Measurements from ENCODE around the gene PRKAG2.
A peak's percentile ranks its signal among the peaks of the same experiment; 100 is the strongest.
"Not testable (repeated sequence)": the region's sequence is repeated elsewhere in the genome, so short reads cannot be mapped to it uniquely, and the experiment has no call there.

Gene PRKAG2

DNA sequence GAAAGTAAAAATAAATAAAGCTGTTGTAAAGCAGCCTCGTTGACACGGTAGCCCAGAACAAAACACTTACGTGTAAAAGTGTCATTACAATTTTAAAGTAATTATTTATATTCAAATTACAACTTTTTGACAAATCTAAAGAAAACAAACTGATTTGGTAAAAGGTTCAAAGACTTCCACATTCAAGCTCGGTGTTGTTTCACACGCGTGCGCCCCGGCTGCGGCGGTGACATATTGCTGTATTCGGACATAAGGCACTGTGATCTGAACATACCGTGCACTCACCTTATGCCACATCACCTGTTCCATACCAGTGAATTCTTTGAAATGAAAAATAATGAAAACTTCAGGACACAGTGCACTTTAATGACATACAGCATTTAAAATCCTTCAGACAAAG, 320.3 kb downstream of the PRKAG2 start:
- no peak for DNase-seq (ENCODE audit: low read depth, low spot score)

DNA sequence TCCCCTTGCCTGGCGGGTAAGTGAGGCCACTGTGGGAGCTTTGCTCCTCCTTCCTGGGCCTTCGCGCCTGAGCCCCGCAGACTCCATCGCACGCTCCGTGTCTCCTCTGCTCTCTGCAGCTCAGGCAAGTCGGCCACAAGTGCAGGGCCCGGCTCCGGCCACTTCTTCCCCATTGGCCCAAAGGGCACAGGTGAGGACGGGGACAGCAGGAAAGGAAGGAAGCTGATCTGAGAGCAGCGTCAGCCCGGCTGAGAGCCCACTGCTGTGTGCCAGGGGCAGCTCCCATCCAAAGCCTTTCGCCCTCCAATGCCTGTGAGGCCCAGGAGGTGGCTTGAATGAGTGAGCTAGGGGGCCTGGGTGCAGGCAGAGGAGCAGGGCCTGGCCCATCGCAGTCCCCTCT, 323.6 kb downstream of the PRKAG2 start:
- DNase-seq (ENCODE audit: low read depth, low spot score), result no peak

More for the DNA sequence above, 320.3 kb downstream of the PRKAG2 start:
- no peak overlapping the region for H3K27ac ChIP-seq

DNA sequence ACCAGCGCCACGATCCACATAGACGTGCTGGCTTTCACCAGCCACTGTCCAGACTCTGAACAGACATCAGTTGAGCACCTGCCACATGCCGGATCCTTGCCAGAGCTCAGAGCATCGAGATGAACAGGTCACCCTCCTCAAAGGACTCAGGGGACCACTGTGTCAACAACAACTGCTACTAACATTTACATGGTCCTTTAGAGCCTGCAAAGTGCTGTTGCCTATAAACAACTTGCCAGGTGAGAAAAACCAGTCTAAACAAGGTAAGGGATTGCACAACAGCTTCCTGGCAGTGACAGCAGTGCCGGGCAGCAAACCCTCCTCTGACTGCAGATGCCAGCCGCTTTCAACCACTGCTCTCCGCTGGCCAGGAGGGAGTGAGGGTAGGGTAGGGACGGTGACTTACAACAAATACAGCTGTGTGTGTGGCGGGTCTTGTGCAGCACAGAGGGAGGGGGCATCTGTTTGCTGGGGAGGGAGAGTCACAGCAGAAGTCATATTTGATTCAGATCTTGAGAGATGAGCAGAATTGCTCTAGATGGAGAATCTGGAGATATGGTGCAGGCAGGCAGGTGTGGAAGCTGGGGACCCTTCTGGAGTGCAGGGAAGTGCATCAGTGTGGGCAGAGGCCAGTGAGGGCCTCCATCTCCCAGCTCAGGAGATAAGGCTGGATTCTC, 324.4 kb downstream of the PRKAG2 start:
- DNase-seq (ENCODE audit: low read depth, low spot score), result peak; percentile 54

More for the DNA sequence above, 323.6 kb downstream of the PRKAG2 start:
- H3K27ac ChIP-seq, result no peak overlapping the region

DNA sequence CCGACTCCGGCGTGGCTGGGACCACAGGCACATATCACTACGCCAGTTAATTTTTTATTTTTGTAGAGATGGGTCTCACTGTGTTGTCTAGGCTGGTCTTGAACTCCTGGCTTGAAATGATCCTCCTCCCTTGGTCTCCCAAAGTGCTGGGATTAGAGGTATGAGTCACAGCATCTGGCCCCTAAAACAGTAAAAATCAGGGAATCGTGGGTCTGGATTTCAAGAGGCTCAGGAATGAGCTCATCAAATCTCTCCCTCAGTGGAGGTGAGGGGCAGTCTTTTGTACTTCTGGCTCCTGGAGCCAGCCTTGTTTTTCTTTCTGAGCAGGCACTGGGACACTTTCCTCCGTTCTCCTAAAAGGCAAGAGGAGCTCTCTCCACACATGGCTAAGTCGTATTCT, 325.1 kb downstream of the PRKAG2 start:
- DNase-seq (ENCODE audit: low read depth, low spot score), result no peak
- no peak overlapping the region for H3K27ac ChIP-seq

More for the DNA sequence above, 324.4 kb downstream of the PRKAG2 start:
- no peak overlapping the region for H3K27ac ChIP-seq

DNA sequence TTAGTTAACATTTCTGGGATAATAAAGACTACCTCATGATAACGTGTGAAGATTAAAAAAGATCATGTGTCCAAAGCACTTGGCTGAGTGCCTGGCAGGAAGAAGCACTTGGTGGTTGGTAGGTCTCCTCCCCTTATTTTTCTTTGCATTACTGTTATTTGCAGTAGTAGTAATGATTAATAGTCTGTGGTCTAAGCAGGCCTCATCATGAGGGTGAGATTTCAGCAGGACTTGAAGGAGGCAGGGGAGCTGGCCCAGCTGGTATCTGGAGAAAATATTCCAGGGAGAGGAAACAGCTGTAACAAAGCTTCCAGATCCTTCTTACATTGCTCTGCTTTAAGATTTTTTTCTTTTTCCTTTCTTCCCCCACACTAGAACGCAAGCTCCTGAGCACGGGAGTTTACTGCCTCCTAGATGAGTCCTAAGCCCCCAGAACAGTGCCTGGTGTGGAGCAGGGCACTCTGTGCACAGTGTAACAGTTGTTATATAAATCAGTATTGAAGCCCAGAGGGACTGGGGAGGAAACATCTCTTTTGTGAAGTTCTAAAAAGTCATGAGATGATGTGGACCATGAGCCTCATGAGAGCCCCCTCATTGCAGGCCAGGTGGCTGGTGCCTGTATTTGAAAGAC, 326.1 kb downstream of the PRKAG2 start:
- peak; percentile 93 for DNase-seq (ENCODE audit: low read depth, low spot score)
- H3K27ac ChIP-seq, result no peak overlapping the region

DNA sequence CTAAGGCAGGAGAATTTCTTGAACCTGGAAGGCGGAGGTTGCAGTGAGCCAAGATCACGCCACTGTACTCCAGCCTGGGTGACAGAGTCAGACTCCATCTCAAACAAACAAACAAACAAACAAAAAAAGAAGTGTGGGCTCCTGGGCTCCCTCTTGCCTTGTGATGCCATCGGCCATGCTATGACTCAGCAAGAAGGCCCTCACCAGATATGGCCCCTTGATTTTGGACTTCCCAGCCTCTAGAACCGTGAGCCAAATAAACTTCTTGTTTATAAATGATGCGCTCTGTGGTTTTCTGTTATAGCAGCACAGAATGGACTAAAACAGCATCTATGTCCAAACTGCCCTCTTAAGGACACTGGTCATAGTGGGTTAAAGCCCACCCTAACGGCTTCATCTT, 327.3 kb downstream of the PRKAG2 start:
- no peak for DNase-seq (ENCODE audit: low read depth, low spot score)
- H3K27ac ChIP-seq, result no peak overlapping the region

DNA sequence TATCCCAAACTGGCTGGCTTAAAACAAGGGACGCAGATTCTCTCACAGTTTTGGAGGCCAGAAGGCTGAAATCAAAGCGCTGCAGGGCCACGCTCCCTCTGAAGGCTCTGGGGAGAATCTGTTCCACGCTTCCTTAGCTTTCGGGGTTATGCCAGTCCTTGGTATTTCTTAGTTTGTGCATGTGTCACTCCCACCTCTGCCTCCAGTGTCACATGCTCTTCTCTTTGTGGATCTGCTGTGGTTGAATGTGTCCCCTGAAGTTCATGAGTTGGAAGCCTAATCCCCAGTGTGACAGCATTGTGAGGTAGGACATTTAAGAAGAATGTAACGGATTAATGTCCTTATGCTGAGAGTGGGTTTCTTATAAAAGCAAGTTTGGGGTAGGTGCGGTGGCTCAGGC, 327.8 kb downstream of the PRKAG2 start:
- no peak for DNase-seq (ENCODE audit: low read depth, low spot score)
- H3K27ac ChIP-seq, result no peak overlapping the region

DNA sequence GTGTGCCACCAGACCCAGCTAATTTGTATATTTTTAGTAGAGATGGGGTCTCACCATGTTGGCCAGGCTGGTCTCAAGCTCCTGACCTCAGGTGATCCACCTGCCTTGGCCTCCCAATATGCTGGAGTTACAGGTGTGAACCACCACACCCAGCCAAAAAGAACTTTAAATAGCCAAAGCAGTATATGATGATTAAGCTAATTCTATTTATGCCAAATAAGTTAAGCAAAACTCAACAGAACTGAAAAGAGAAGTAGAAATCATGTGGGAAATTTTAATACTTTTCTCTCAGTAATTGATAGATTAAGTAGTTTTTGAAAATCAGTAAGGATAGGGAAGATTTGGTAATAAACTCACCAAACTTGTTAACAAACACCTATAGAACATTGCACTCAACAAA, 332.7 kb downstream of the PRKAG2 start:
- H3K27ac ChIP-seq, result no peak overlapping the region
- no peak for DNase-seq (ENCODE audit: low read depth, low spot score)

DNA sequence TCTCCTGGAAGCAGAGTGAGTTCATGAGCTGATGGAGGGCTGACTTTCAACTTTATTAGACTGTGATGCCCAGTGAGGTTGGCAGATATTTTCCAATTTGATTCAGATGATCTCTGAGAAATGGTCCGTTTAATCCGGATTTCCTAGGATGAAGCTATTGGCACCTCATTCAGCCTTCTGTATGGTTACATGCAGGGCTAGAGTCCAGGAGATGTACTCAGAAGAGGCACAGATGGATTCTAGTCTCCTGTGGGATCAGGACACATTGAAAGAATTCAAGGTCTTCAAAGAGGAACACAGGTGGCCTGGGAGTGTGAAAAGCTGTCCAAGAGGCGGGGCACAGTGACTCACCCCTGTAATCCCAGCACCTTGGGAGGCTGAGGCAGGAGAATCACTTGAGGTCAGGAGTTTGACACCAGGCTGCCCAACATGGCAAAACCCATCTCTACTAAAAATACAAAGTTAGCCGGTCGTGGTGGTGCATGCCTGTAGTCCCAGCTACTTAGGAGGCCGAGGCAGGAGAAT, 334.2 kb downstream of the PRKAG2 start:
- no peak overlapping the region for H3K27ac ChIP-seq
- DNase-seq (ENCODE audit: low read depth, low spot score), result no peak

DNA sequence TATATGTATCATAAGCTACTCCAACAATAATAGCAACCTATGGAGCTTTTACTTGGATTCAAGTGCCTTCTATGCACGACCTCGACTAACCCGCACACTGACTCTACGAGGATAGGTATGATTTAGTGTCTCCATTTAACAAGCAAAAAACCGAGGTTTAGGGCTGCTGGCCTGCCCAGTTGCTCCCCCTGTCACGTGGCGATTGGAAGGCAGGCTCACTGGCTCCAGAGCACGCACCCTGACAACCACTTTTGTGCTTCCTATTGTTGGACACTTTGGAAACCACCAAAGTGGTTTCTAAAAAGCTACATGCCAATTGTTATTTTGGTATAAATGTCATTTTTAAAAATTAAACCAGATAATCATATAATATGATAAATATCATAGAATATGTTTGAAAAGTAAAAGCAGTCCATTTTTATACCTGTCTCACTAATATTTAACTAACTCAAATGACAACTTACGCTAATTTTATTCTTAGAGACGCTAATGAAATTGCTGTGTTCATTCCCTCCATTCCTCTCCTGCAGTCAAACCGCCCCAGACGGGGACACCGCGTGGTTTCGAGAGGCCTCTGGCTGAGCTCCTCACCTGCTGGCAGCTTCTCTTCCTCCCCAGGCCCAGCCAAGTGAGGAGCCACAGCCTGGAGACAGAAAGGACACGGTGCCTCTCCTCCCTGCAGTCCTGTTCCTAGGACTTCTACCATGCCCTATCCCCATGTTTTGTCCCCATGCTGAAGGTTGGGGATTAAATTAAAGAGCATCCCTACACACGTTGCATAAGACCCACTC, 335.0 kb downstream of the PRKAG2 start:
- H3K27ac ChIP-seq, result no peak overlapping the region
- no peak for DNase-seq (ENCODE audit: low read depth, low spot score)

DNA sequence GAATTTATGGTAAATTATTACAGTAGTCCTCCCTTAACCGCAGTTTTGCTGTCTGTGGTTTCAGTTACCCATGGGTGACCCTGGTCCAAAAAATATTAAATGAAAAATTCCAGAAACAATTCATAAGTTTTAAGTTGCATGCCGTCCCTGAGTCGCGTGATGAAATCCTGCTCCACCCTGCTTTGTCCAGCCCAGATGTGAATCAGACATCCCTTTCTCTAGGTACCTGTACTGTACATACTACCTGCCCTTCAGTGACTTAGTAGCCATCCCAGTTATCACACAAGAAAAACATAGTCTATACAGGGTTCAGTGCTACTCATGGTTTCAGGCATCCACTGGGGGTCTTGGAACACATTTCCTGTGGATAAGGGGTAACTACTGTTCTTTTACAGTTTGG, 336.8 kb downstream of the PRKAG2 start:
- no peak overlapping the region for H3K27ac ChIP-seq
- DNase-seq (ENCODE audit: low read depth, low spot score), result no peak

DNA sequence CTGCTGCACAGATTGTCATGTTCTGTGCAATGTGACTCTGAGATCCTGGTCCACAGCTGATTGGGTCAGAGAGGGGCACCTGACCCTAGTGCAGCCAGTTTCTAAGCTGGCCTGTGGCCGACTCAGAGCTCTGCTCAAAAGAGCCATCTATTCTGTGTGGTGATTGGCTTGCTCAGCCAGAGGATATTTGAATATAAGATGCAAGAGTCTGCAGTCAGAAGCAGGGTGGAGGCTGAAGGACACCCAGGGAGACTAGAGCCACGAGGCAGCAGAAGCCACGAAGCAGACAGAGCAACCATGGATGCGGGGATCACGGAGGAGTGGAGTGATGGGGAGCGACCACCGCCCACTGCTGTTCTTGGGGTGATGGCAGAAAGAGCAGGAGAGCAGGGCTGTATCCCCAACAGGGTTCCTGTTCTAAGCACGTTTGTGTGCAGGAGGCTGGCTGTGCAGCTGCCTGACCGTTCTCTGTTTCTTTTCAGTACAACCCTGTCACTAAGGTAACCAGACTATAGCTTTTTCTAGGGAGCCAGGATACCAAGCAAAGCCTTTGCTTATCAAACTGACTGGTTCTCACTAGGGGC, 337.7 kb downstream of the PRKAG2 start:
- no peak for DNase-seq (ENCODE audit: low read depth, low spot score)
- H3K27ac ChIP-seq, result no peak overlapping the region

DNA sequence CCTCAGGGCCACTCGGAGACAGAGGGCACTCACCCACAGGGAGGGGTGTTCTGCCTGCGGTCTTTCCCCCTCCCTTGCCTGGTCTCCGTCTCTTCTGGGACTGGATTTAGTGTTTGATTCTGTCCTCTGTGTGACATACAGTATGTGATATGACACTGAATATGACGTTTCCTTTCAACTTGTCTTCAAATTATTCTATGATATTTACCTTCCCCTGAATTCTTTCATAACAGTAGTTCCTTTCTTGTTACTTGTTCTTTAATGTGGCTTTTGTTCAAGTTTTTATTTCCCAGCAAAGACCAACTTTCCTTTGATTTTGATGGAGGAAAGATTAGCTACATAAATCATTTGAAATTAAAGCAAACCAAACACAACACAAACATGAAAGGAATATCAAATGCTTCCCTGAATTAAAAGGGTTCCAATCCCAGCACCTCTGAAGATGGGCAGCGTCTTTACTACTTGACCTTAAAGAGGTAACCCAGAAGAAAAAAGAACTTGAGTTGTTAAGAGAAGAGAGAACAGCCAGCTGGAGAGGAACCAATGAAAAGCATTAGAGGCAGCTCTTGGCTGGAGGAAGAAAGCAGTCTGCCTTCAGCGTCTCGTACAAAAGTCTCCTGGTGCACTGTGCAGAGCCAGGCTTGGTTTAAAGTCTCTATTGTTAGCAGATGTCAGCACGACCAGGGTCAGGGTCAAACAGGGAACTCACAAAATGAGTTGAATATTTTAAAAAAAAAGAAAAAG, 338.9 kb downstream of the PRKAG2 start:
- H3K27ac ChIP-seq, result no peak overlapping the region
- DNase-seq (ENCODE audit: low read depth, low spot score), result no peak

DNA sequence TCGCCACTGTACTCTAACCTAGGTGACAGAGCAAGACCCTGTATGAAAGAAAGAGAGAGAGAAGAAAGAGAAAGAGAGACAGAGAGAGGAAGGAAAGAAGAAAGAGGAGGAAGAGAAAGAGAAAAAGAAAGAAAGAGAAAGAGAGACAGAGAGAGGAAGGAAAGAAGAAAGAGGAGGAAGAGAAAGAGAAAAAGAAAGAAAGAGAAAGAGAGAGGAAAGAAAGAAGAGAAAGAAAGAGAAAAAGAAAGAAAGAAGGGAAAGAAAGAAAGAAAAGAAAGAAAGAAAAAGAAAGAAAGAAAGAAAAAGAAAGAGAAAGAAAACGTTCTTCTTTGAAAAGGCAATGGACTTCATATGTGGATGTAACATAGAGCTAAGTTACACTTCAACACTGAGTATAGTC, 340.7 kb downstream of the PRKAG2 start:
- not testable (repeated sequence) for H3K27ac ChIP-seq; DNase-seq (ENCODE audit: low read depth, low spot score)

DNA sequence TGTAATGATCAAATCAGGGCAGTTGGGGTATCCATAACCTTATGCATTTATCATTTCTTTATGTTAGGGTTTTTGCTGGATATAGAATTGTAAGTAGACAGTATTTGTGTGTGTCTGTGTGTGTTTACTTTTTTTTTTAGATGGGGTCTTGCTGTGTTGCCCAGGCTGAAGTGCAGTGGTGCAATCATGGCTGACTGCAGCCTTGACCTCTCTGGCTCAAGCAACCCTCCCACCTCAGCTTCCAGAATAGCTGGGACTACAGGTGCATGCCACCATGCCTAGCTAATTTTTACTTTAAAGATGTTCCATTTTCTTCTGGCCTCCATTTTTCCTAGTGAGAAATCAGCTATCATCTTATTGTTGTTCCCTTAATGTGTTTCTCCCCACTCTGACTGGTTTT, 347.1 kb downstream of the PRKAG2 start:
- no peak overlapping the region for H3K27ac ChIP-seq
- DNase-seq (ENCODE audit: low read depth, low spot score), result no peak

DNA sequence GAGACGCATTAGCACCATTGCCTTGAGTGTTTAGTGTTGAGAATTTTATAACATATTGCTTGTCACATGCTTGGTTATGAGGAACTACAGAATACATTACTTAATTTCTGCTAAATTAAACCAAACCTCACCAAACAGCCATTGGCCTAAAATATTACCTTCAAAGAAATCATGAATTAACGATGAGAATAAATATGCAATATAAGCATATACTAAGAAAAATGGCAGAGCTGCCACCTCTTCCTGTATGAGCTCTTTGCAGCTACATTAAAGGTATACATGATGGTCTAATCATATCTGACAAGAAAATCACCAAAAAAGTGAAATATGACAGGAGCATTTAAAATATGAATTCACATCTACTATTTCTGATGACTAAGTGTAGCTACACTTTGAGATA, 352.1 kb downstream of the PRKAG2 start:
- no peak for DNase-seq (ENCODE audit: low read depth, low spot score)
- H3K27ac ChIP-seq, result no peak overlapping the region

DNA sequence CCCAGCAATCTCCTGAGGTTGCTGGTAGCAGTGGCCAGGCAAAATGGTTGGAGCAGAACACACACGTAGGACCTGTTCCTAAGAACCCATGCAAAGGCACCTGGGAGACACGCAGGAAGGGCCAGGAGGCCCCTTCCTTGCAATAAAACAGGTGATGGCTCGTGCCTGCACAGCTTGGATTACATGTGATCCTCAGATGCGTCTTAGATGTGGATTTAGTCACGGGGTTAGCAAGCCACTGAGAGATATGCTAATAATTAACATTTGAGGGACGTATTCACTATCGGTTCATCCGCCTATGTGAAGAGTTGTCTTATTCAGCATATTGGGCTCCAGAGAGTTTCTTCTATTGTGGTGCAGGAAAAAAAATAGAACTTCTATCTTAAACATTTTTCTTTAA, 352.6 kb downstream of the PRKAG2 start:
- H3K27ac ChIP-seq, result no peak overlapping the region
- DNase-seq (ENCODE audit: low read depth, low spot score), result no peak

DNA sequence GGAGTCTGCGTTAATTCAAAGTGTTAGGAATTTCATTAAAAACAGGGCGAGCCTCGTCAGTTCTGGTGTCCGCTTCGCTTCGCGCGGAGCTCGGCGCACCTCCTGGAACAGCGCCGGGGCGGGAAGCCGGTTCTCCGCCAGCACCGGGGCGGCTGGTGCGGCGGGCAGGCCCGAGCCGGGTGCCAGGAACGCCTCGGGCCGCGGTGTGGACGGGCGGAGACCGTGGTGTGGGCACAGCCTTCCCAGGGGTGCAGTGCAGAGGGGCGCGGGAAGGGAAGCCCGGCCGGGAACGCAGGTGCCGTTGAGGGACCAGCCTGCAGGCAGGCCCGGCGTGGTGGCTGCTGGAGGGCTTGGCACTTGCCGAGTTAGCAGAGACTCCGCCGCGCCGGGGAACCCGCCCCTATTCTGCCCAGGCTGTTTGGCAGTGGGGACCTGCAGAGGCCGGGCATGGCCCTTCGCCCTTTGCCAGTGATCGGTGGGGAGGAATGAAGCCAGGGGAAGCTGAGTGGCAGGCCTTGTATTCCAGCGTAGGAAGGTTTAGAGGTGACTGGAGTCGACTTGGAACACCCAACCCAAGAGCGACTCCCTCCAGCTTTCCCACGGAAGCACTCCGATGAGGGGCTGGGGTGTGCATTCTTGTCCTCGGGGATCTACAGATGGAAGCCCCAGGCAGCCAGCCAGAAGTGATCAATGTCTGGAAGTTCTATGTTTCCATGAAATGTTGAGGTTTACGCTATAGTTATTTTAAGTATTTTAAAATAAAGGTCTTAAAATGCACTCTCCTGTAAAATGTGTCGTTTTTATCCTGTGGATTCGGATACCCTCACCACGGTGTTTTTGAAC, 356.3 kb downstream of the PRKAG2 start:
- no peak for DNase-seq (ENCODE audit: low read depth, low spot score)
- H3K27ac ChIP-seq, result peak overlapping the region; percentile 96

DNA sequence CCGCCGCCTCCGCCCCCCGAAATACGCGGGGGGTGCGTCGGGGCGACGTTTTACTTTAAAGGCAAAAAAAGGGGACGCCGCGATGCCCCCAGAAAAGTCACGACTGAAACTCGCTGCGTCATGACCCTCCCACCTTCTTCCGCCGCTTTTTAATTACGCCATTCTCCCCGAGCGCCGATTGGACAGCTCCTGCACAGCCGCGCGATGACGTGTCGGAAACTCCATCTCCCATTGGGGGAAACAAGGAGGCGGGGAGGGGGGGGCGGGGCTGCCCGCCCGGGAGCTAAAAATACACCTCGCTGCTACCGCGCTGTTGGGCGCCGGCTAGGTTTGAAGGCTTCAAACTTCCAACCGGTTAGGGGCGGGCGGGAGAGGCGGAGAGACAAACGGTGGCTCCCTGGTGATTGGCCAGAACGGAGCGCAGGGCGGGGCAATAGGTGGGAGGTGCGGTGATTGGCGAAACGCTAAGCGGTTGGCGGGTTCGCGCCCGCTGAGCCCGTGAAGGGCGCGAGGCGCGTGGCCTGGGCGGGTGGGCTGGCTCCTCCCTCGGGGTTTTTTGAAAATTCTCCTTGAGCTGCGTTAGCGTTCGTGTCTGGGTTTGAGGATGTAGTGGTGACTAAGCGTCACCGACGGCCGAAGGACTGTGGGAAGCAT, 357.0 kb downstream of the PRKAG2 start, which contains the start of gene RHEB:
Gene RHEB (minus strand): TSS at position 131 of the 654 bp plus-strand sequence. CDS start 384 bp downstream, outside the sequence.
- peak; percentile 93 for DNase-seq (ENCODE audit: low read depth, low spot score)
- peak within 1 kb of the TSS; percentile 96 for H3K27ac ChIP-seq

Measured in epithelial cell of prostate (primary cell).